ENCODE results near the gene TMEM144. TPM values are rescaled to one million over a fixed set of nuclear protein-coding genes. Genes with fewer than 3 reads are reported as not detected.

TMEM144 gene
- polyA plus RNA-seq, 1 donor from 2014 or later, result 2.8 TPM

DNA sequence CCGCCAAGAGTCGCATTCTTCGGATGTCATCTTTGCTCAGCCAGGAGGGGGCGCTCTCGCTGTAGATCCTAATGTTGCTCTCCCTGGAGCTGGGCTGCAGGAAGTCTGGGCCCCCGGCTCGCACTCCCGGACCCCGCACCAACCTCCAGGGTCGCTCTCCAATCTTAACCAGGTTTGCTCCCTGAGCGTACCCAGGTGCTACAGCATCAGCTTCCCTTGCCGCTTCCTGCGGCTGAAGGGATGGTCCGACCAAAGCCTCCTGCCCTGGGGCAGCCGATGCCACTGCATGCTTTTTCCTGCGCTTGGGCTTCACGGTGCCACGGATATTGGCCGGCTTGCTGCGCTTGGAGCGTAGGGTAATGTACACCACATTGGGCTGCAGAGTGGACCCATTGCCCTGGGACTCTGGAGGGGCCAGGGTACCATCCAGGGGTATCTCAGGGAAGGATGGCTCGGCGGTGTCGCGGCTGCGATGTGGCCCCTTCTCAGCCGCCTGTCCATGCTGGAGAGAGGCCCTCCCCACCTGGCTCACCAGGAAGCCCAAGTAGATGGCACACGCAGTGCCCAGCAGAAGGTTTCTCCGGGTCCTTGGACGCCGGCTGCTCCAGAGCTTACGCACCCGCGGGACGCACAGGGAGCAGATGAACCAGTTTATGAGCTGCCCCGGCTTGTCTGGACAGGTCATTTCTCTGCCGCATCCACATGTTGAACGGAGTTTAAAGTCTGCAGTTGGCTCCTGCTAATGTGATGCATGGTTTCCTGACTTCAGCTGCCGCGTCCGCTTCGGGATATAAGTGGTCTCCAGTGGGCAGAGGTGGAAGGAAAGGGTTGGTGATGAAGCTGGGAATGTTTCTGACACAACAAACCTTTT, 39.4 kb upstream of the TMEM144 start:
- Histone ChIP-seq H2AFZ (ENCODE audit: low read depth, low read length) (no peak overlapping the region), H3K9ac (ENCODE audit: low read length) (no peak overlapping the region), H4K20me1 (ENCODE audit: insufficient read depth) (no peaks in the 10 kb centered on the region), H3K9me3 (ENCODE audit: low read length) (no peaks in the 10 kb centered on the region), H3K4me2 (ENCODE audit: low read length) (no peak overlapping the region), H3K36me3 (ENCODE audit: insufficient read depth, low read length) (no peaks in the 10 kb centered on the region), H3F3A (ENCODE audit: insufficient read depth, low read length, poor library complexity, severe bottlenecking) (no peaks in the 10 kb centered on the region), H3K27me3 (ENCODE audit: insufficient read depth, low read depth, low read length) (no peaks in the 10 kb centered on the region), H3K4me3 (ENCODE audit: low read length) (no peak overlapping the region), H3K9me2 (ENCODE audit: insufficient read depth, low read length) (no peaks in the 10 kb centered on the region), H3K79me2 (replicated peaks; ENCODE audit: insufficient read depth, low read length) (no peaks in the 10 kb centered on the region), H3K27ac (ENCODE audit: low read length) (no peak overlapping the region)
- TF ChIP-seq TAF1 (IDR thresholded peaks at IDR 0.05; ENCODE audit: low read depth) (no peak), SMC3 (conservative IDR thresholded peaks at IDR 0.05; ENCODE audit: poor library complexity) (no peak), RAD21 (conservative IDR thresholded peaks at IDR 0.05) (no peak), POLR2AphosphoS5 (IDR thresholded peaks at IDR 0.05) (no peak), EP300 (conservative IDR thresholded peaks at IDR 0.05; ENCODE audit: poor library complexity, severe bottlenecking) (no peak), EZH2 (IDR thresholded peaks at IDR 0.05; ENCODE audit: borderline replicate concordance, insufficient read depth, low read length, poor library complexity, severe bottlenecking) (no peak), MXI1 (conservative IDR thresholded peaks at IDR 0.05; ENCODE audit: poor library complexity, severe bottlenecking) (no peak)
- TF ChIP-seq, protein P1, sequence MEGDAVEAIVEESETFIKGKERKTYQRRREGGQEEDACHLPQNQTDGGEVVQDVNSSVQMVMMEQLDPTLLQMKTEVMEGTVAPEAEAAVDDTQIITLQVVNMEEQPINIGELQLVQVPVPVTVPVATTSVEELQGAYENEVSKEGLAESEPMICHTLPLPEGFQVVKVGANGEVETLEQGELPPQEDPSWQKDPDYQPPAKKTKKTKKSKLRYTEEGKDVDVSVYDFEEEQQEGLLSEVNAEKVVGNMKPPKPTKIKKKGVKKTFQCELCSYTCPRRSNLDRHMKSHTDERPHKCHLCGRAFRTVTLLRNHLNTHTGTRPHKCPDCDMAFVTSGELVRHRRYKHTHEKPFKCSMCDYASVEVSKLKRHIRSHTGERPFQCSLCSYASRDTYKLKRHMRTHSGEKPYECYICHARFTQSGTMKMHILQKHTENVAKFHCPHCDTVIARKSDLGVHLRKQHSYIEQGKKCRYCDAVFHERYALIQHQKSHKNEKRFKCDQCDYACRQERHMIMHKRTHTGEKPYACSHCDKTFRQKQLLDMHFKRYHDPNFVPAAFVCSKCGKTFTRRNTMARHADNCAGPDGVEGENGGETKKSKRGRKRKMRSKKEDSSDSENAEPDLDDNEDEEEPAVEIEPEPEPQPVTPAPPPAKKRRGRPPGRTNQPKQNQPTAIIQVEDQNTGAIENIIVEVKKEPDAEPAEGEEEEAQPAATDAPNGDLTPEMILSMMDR (IDR thresholded peaks at IDR 0.05; ENCODE audit: poor library complexity, severe bottlenecking), result no peak
- TF ChIP-seq, protein P2, sequence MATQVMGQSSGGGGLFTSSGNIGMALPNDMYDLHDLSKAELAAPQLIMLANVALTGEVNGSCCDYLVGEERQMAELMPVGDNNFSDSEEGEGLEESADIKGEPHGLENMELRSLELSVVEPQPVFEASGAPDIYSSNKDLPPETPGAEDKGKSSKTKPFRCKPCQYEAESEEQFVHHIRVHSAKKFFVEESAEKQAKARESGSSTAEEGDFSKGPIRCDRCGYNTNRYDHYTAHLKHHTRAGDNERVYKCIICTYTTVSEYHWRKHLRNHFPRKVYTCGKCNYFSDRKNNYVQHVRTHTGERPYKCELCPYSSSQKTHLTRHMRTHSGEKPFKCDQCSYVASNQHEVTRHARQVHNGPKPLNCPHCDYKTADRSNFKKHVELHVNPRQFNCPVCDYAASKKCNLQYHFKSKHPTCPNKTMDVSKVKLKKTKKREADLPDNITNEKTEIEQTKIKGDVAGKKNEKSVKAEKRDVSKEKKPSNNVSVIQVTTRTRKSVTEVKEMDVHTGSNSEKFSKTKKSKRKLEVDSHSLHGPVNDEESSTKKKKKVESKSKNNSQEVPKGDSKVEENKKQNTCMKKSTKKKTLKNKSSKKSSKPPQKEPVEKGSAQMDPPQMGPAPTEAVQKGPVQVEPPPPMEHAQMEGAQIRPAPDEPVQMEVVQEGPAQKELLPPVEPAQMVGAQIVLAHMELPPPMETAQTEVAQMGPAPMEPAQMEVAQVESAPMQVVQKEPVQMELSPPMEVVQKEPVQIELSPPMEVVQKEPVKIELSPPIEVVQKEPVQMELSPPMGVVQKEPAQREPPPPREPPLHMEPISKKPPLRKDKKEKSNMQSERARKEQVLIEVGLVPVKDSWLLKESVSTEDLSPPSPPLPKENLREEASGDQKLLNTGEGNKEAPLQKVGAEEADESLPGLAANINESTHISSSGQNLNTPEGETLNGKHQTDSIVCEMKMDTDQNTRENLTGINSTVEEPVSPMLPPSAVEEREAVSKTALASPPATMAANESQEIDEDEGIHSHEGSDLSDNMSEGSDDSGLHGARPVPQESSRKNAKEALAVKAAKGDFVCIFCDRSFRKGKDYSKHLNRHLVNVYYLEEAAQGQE (IDR thresholded peaks at IDR 0.05; ENCODE audit: borderline replicate concordance), result no peak

DNA sequence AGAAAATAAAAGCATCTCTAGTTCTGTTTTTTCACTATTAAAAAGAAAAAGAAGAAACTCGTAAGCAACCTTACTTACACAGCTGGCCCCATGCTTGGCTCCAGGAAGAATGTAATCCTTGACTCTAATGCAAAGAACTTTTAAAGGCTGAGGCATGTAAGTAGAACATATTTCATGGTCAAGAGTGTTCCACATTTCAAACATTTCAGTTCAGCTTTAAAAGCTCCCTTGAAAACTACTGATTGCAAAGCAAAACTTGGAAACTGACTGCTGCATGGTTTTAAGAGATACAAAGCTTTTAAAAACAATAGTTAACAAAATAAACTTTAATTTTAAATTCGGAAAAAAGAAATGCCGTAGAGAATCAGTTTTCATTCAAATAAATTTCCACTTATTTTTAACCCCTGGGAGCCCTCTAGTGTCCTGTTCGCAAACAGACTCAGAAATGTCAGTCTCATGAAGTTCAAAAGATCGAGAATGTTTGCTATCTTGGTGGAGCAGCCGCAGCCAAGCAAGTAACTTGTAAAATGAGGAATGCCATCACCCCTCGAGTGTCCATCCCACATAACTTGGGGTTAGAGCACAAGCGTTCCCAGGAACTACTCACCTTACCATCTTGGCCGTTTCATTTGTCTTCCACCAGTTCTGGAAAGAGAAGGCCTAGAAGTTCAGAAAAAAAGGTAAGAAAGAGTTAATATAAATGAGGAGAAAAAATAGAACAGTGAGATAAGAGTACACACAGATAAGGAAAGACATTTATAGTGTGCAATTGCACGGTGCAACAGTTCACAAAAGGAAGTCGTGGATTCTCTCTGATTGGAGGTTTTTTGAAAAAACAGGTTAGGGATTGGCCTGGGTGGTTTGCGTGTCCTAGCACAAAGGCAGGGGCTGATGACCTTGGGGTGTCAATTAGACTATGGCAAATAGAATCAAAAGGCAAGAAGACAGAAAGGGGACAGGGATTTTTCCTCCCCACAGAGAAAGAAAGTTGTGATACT, 37.7 kb upstream of the TMEM144 start, which contains the start of gene GASK1B:
TSS of gene GASK1B (minus strand) at position 765 of the 998 bp plus-strand sequence. CDS start 1,650 bp downstream, outside the sequence.
- H3K27me3 ChIP-seq (ENCODE audit: insufficient read depth, low read depth, low read length), result no peaks in the 10 kb centered on the region
- TF ChIP-seq, protein P1 (IDR thresholded peaks at IDR 0.05; ENCODE audit: poor library complexity, severe bottlenecking), result peak; percentile 73
- peak; percentile 80 for TF ChIP-seq RAD21 (conservative IDR thresholded peaks at IDR 0.05)
- no peak for TF ChIP-seq MXI1 (conservative IDR thresholded peaks at IDR 0.05; ENCODE audit: poor library complexity, severe bottlenecking)
- peak; percentile 84 for TF ChIP-seq SMC3 (conservative IDR thresholded peaks at IDR 0.05; ENCODE audit: poor library complexity)
- H3K4me2 ChIP-seq (ENCODE audit: low read length), result no peak within 1 kb of the TSS
- no peak within 1 kb of the TSS for H3K4me3 ChIP-seq (ENCODE audit: low read length)
- H3K9ac ChIP-seq (ENCODE audit: low read length), result no peak within 1 kb of the TSS
- H3K36me3 ChIP-seq (ENCODE audit: insufficient read depth, low read length), result no peaks in the 10 kb centered on the region
- no peaks in the 10 kb centered on the region for H3K9me3 ChIP-seq (ENCODE audit: low read length)
- no peaks in the 10 kb centered on the region for H3F3A ChIP-seq (ENCODE audit: insufficient read depth, low read length, poor library complexity, severe bottlenecking)
- H3K27ac ChIP-seq (ENCODE audit: low read length), result no peak within 1 kb of the TSS
- no peaks in the 10 kb centered on the region for H3K9me2 ChIP-seq (ENCODE audit: insufficient read depth, low read length)
- H2AFZ ChIP-seq (ENCODE audit: low read depth, low read length), result no peak within 1 kb of the TSS
- H3K79me2 ChIP-seq (replicated peaks; ENCODE audit: insufficient read depth, low read length), result no peaks in the 10 kb centered on the region
- no peaks in the 10 kb centered on the region for H4K20me1 ChIP-seq (ENCODE audit: insufficient read depth)
